H9 (cell line): ENCODE measurements around the gene FEV. TPM values are rescaled to one million over a fixed set of nuclear protein-coding genes. Genes with fewer than 3 reads are reported as not detected.

Source experiments
- DNase-seq: peaks from one replicate; pipeline ENCODE4 v3.0.0-alpha.2; 2017
- H2AFZ ChIP-seq: one replicate; pipeline ENCODE4 v1.6.1; 2013; ENCODE audit warnings: mild to moderate bottlenecking, low read length, control low read depth, moderate library complexity
- H2AK5ac ChIP-seq: 2 replicates; pipeline ENCODE4 v1.6.1; 2013; ENCODE audit warnings: low read length, control low read depth, mixed read lengths; ENCODE audit not compliant: insufficient read length
- H2BK120ac ChIP-seq: one replicate; pipeline ENCODE4 v1.6.1; 2013; ENCODE audit warnings: low read depth, mild to moderate bottlenecking, low read length, control low read depth, inconsistent platforms; ENCODE audit not compliant: poor library complexity, severe bottlenecking
- H2BK12ac ChIP-seq: 2 replicates; pipeline ENCODE4 v1.6.1; 2013; ENCODE audit warnings: low read length, control low read depth, mixed read lengths, low read depth; ENCODE audit not compliant: insufficient read length
- H2BK15ac ChIP-seq: 2 replicates; pipeline ENCODE4 v1.6.1; 2013; ENCODE audit warnings: low read depth, low read length, control low read depth
- H2BK20ac ChIP-seq: one replicate; pipeline ENCODE4 v1.6.1; 2013; ENCODE audit warnings: low read depth, mild to moderate bottlenecking, low read length, control low read depth, inconsistent platforms; ENCODE audit not compliant: poor library complexity, severe bottlenecking
- H2BK5ac ChIP-seq: 2 replicates; pipeline ENCODE4 v1.6.1; 2013; ENCODE audit warnings: low read length, control low read depth, mixed read lengths; ENCODE audit not compliant: insufficient read length
- H3K14ac ChIP-seq: 2 replicates; pipeline ENCODE4 v1.6.1; 2013; ENCODE audit warnings: low read length, control low read depth; ENCODE audit not compliant: insufficient read depth
- H3K18ac ChIP-seq: 2 replicates; pipeline ENCODE4 v1.6.1; 2013; ENCODE audit warnings: low read depth, mild to moderate bottlenecking, mixed read lengths, low read length, control low read depth; ENCODE audit not compliant: insufficient read length
- H3K23ac ChIP-seq: 2 replicates; pipeline ENCODE4 v1.6.1; 2013; ENCODE audit warnings: low read length, control low read depth, mixed read lengths, low read depth; ENCODE audit not compliant: insufficient read length
- H3K23me2 ChIP-seq: 2 replicates; pipeline ENCODE4 v1.6.1; 2013; ENCODE audit warnings: low read depth, mild to moderate bottlenecking, mixed read lengths, low read length, control low read depth; ENCODE audit not compliant: insufficient read length, poor library complexity, severe bottlenecking
- H3K27ac ChIP-seq: 2 replicates; pipeline ENCODE4 v1.5.1; 2013; ENCODE audit warnings: low read length, control low read depth, mixed read lengths, low read depth; ENCODE audit not compliant: insufficient read length
- H3K27me3 ChIP-seq: 2 replicates; pipeline ENCODE4 v1.6.1; 2013; ENCODE audit warnings: low read length, control low read depth, inconsistent platforms; ENCODE audit not compliant: insufficient read depth
- H3K4ac ChIP-seq: 2 replicates; pipeline ENCODE4 v1.6.1; 2013; ENCODE audit warnings: low read depth, mild to moderate bottlenecking, control low read depth, inconsistent platforms, low read length, moderate library complexity
- H3K4me1 ChIP-seq: 2 replicates; pipeline ENCODE4 v1.6.1; 2013; ENCODE audit warnings: low read length, control low read depth, inconsistent platforms; ENCODE audit not compliant: insufficient read depth
- H3K4me2 ChIP-seq: 2 replicates; pipeline ENCODE4 v1.6.1; 2013; ENCODE audit warnings: low read length, control low read depth, mixed read lengths; ENCODE audit not compliant: insufficient read length, insufficient read depth
- H3K56ac ChIP-seq: 2 replicates; pipeline ENCODE4 v1.6.1; 2013; ENCODE audit warnings: low read depth, mild to moderate bottlenecking, mixed read lengths, low read length, control low read depth; ENCODE audit not compliant: insufficient read length
- H3K79me1 ChIP-seq: 2 replicates; pipeline ENCODE4 v1.6.1; 2013; ENCODE audit warnings: low read depth, mild to moderate bottlenecking, moderate library complexity, low read length, control low read depth, inconsistent platforms; ENCODE audit not compliant: insufficient read depth, poor library complexity, severe bottlenecking
- H3K79me2 ChIP-seq: 2 replicates; pipeline ENCODE4 v1.6.1; 2013; ENCODE audit warnings: low read length, control low read depth, inconsistent platforms; ENCODE audit not compliant: insufficient read depth
- H3K9ac ChIP-seq: 2 replicates; pipeline ENCODE4 v1.6.1; 2013; ENCODE audit warnings: low read length, control low read depth, mixed read lengths; ENCODE audit not compliant: insufficient read length; ENCODE audit errors: extremely low read depth
- H3K9me3 ChIP-seq: one replicate; pipeline ENCODE4 v1.6.1; 2013; ENCODE audit warnings: low read depth, low read length, inconsistent platforms; ENCODE audit not compliant: control insufficient read depth
- H3T11ph ChIP-seq: one replicate; pipeline ENCODE4 v1.6.1; 2013; ENCODE audit warnings: mild to moderate bottlenecking, low read length, control low read depth, inconsistent platforms
- H4K20me1 ChIP-seq: one replicate; pipeline ENCODE4 v1.6.1; 2013; ENCODE audit not compliant: control insufficient read depth, insufficient read length, insufficient read depth
- H4K5ac ChIP-seq: 2 replicates; pipeline ENCODE4 v1.6.1; 2013; ENCODE audit warnings: low read depth, mild to moderate bottlenecking, mixed read lengths, low read length, control low read depth; ENCODE audit not compliant: insufficient read length
- H4K8ac ChIP-seq: replicated peaks from 2 replicates; pipeline ENCODE4 v1.6.1; 2013; ENCODE audit warnings: low read length, control low read depth, mixed read lengths, low read depth; ENCODE audit not compliant: insufficient read length
- H4K91ac ChIP-seq: 2 replicates; pipeline ENCODE4 v1.6.1; 2013; ENCODE audit warnings: low read depth, mild to moderate bottlenecking, moderate library complexity, mixed read lengths, low read length, control low read depth; ENCODE audit not compliant: insufficient read length
- H3K27ac Mint-ChIP-seq, 3 experiments: 2 replicates in 2 of 3; 3 replicates in 1 of 3; pipeline ENCODE4 v1.8.0; 2020 to 2021; ENCODE audit warnings: mixed read lengths in 3 of 3, mild to moderate bottlenecking in 1 of 3, moderate library complexity in 1 of 3
- H3K27me3 Mint-ChIP-seq: 2 replicates; pipeline ENCODE4 v1.8.0; 2021; ENCODE audit warnings: low read depth, mild to moderate bottlenecking, moderate library complexity, mixed read lengths
- H3K36me3 Mint-ChIP-seq, 3 experiments: 2 replicates in 2 of 3; 3 replicates in 1 of 3; pipeline ENCODE4 v1.8.0; 2020 to 2021; ENCODE audit warnings: low read depth in 3 of 3, mixed read lengths in 3 of 3; ENCODE audit not compliant: insufficient read depth in 1 of 3
- H3K4me1 Mint-ChIP-seq, 2 experiments: 2 replicates each; pipeline ENCODE4 v1.8.0; 2020; ENCODE audit warnings: mixed read lengths in 2 of 2
- H3K4me3 Mint-ChIP-seq, 2 experiments: 2 replicates in 1 of 2; 3 replicates in 1 of 2; pipeline ENCODE4 v1.8.0; 2020 to 2021; ENCODE audit warnings: mild to moderate bottlenecking in 2 of 2, mixed read lengths in 2 of 2, moderate library complexity in 1 of 2
- H3K9me3 Mint-ChIP-seq, 2 experiments: 2 replicates in 1 of 2; 3 replicates in 1 of 2; pipeline ENCODE4 v1.8.0; 2020; ENCODE audit warnings: mild to moderate bottlenecking in 2 of 2, mixed read lengths in 2 of 2, moderate library complexity in 1 of 2
- CTCF ChIP-seq: fragments of 200-600 bp; sonication (generic); conservative IDR thresholded peaks from 3 replicates; pipeline ENCODE4 v1.8.0; 2021; ENCODE audit warnings: antibody characterized with exemption, mild to moderate bottlenecking
- WGBS: extraction: QIAGEN DNeasy Blood & Tissue Kit; methylation state at CpG from one replicate; pipeline ENCODE4 v1.1.7; 2013; ENCODE audit warnings: missing lambda C conversion rate, low lambda C conversion rate, mixed read lengths; ENCODE audit not compliant: insufficient read length; ENCODE audit errors: extremely low coverage; 5-methylcytosine and 5-hydroxymethylcytosine counted together
- total RNA-seq: library from RNA; stranded (reverse); gene quantifications from 2 replicates; pipeline ENCODE4 v1.2.1, GENCODE V29; 2021

The FEV gene
- total RNA-seq, 1 experiment from 2014 or later, result not detected

GRCh38 chr2:218956039-218956438 is 28.9 kb downstream of the FEV start:
- Histone ChIP-seq H2BK20ac (no peak overlapping the region), H3K14ac (no peak overlapping the region), H3K4me2 (no peak overlapping the region), H2AK5ac (no peak overlapping the region), H3K23ac (no peak overlapping the region), H4K5ac (no peak overlapping the region), H2BK5ac (no peak overlapping the region), H4K8ac (no peak overlapping the region), H3K27ac (no peak overlapping the region), H3K9ac (no peak overlapping the region), H2BK120ac (no peak overlapping the region), H3K56ac (no peak overlapping the region), H3K23me2 (peaks cover 9% of the 10 kb centered on the region), H4K91ac (no peak overlapping the region), H3T11ph (no peak overlapping the region), H3K4ac (no peak overlapping the region), H3K18ac (no peak overlapping the region), H2BK15ac (no peak overlapping the region), H3K79me2 (no peaks in the 10 kb centered on the region), H3K79me1 (no peaks in the 10 kb centered on the region), H2AFZ (no peak overlapping the region), H2BK12ac (no peak overlapping the region), H4K20me1 (no peaks in the 10 kb centered on the region), H3K27me3 (peaks cover 11% of the 10 kb centered on the region), H3K4me1 (peaks cover under 1% of the 10 kb centered on the region; the same call in 1 of the 2 replicates), H3K9me3 (no peaks in the 10 kb centered on the region)
- no peak for TF ChIP-seq CTCF
- H3K9me3 Mint-ChIP-seq, result peaks cover under 1 to 4% of the 10 kb centered on the region in 2 experiments; a peak in 2 of 5 replicates
- no peak overlapping the region for H3K27ac Mint-ChIP-seq
- H3K36me3 Mint-ChIP-seq, result no peaks in the 10 kb centered on the region; a peak in 1 of 7 replicates
- H3K27me3 Mint-ChIP-seq, result peaks cover 77% of the 10 kb centered on the region
- no CpG with 5 or more reads among the region's 1 CpG for WGBS
- H3K4me3 Mint-ChIP-seq, result no peak overlapping the region
- peaks cover 4 to 14% of the 10 kb centered on the region in 2 experiments for H3K4me1 Mint-ChIP-seq
- no peak for DNase-seq
